Osteoblast (primary cell): Measurements from ENCODE around the gene LPCAT1. TPM values are rescaled to one million over a fixed set of nuclear protein-coding genes. Genes with fewer than 3 reads are reported as not detected.

ENCODE experiments used
- DNase-seq: peaks from one replicate; pipeline ENCODE4 v3.0.0; 2011; ENCODE audit warnings: low spot score, mixed read lengths; ENCODE audit not compliant: insufficient read length; ENCODE audit errors: missing footprints
- H2AFZ ChIP-seq: 2 replicates; pipeline ENCODE4 v1.6.0; 2011; ENCODE audit warnings: mild to moderate bottlenecking, low read length
- H3K27ac ChIP-seq: 2 replicates; pipeline ENCODE4 v1.5.1; 2011; ENCODE audit warnings: mild to moderate bottlenecking, low read depth, low read length, moderate library complexity
- H3K27me3 ChIP-seq: 2 replicates; pipeline ENCODE4 v1.6.0; 2012; ENCODE audit warnings: mild to moderate bottlenecking, control low read depth, inconsistent platforms, low read length, moderate library complexity; ENCODE audit not compliant: insufficient read depth
- H3K36me3 ChIP-seq: 2 replicates; pipeline ENCODE4 v1.5.1; 2011; ENCODE audit warnings: mild to moderate bottlenecking, low read length, control low read depth, moderate library complexity; ENCODE audit not compliant: insufficient read depth
- H3K4me1 ChIP-seq: 2 replicates; pipeline ENCODE4 v1.5.1; 2011; ENCODE audit warnings: mild to moderate bottlenecking, low read length, control low read depth, moderate library complexity; ENCODE audit not compliant: insufficient read depth
- H3K4me2 ChIP-seq: 2 replicates; pipeline ENCODE4 v1.6.0; 2011; ENCODE audit warnings: mild to moderate bottlenecking, low read length; ENCODE audit not compliant: insufficient read depth
- H3K4me3 ChIP-seq: fragments of 200-600 bp; sonication (generic); 3 replicates; pipeline ENCODE4 v1.5.1; 2012; ENCODE audit warnings: mild to moderate bottlenecking, low read length, inconsistent platforms; ENCODE audit not compliant: insufficient read depth
- H3K79me2 ChIP-seq: 2 replicates; pipeline ENCODE4 v1.6.0; 2012; ENCODE audit warnings: mild to moderate bottlenecking, low read length, control low read depth, inconsistent platforms; ENCODE audit not compliant: insufficient read depth
- H3K9me3 ChIP-seq: 2 replicates; pipeline ENCODE4 v1.5.1; 2011; ENCODE audit warnings: low read depth, low read length, control low read depth
- H4K20me1 ChIP-seq: 2 replicates; pipeline ENCODE4 v1.6.0; 2012; ENCODE audit warnings: mild to moderate bottlenecking, low read length, control low read depth; ENCODE audit not compliant: insufficient read depth
- CTCF ChIP-seq: IDR thresholded peaks from 2 replicates; pipeline ENCODE4 v1.5.1; 2011; ENCODE audit warnings: mild to moderate bottlenecking, low read depth, low read length, moderate library complexity; ENCODE audit errors: extremely low read depth
- small RNA-seq: library from RNA; depleted of rRNA; stranded (forward); fragments of <200 nt; gene quantifications from one replicate; pipeline ENCODE3, GENCODE V24; 2012
- total RNA-seq: library from RNA; depleted of rRNA; stranded (reverse); fragments of >200 nt; gene quantifications from 2 replicates; pipeline ENCODE4 v1.2.3, GENCODE V29; 2012

LPCAT1 gene
- total RNA-seq, 1 donor: 11.6 TPM

- Histone ChIP-seq H2AFZ (no peak overlapping the region), H3K9me3 (no peaks in the 10 kb centered on the region)
These were observed 110.5 kb downstream of the LPCAT1 start for GRCh38 chr5:1413211-1413610.

DNA sequence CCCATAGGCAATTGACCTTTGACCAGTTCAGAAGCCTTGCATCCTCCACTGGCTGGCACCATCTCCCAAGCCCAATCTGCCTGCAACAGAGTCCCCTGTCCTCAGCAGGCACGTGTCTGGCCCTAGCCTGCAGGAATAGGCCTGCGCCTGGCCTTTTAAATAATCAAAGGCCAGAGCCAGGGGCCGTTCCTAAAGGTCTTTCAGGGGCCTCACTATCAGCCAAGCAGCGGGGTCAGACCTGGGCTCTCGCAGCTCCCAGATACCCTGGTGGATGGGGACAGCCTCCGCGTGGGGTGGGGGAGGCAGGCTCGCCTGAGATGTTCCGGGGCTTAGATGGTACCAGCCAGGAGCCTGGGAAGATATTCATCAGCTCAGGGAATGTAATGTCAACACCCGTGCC lies 111.1 kb downstream of the LPCAT1 start:
- Histone ChIP-seq H3K36me3 (no peaks in the 10 kb centered on the region), H2AFZ (no peak overlapping the region), H3K27ac (no peak overlapping the region), H3K9me3 (no peaks in the 10 kb centered on the region), H3K4me1 (no peaks in the 10 kb centered on the region), H4K20me1 (no peaks in the 10 kb centered on the region), H3K4me2 (no peak overlapping the region), H3K4me3 (no peak overlapping the region), H3K27me3 (peaks cover 2% of the 10 kb centered on the region), H3K79me2 (no peaks in the 10 kb centered on the region)
- DNase-seq: no peak
- no peak for TF ChIP-seq CTCF

More at GRCh38 chr5:1413211-1413610, 110.5 kb downstream of the LPCAT1 start:
- Histone ChIP-seq H3K4me2 (no peak overlapping the region), H4K20me1 (no peaks in the 10 kb centered on the region), H3K4me3 (no peak overlapping the region), H3K36me3 (no peaks in the 10 kb centered on the region), H3K27me3 (no peaks in the 10 kb centered on the region), H3K27ac (no peak overlapping the region), H3K4me1 (no peaks in the 10 kb centered on the region), H3K79me2 (no peaks in the 10 kb centered on the region)
- no peak for DNase-seq
- no peak for TF ChIP-seq CTCF

- Histone ChIP-seq H3K27ac (no peak overlapping the region), H3K79me2 (no peaks in the 10 kb centered on the region), H3K4me3 (no peak overlapping the region), H3K4me2 (no peak overlapping the region), H2AFZ (no peak overlapping the region), H4K20me1 (no peaks in the 10 kb centered on the region), H3K36me3 (no peaks in the 10 kb centered on the region), H3K27me3 (peaks cover 3% of the 10 kb centered on the region), H3K9me3 (no peaks in the 10 kb centered on the region), H3K4me1 (no peaks in the 10 kb centered on the region)
- no peak for TF ChIP-seq CTCF
- DNase-seq: no peak
These were observed 111.6 kb downstream of the LPCAT1 start for GRCh38 chr5:1412163-1412562.

Small RNAs within 50 kb of the gene (small RNA-seq; reads per million reads assigned to genes)
- not detected for gene MIR6075

Other genes with a start within 250 kb of the LPCAT1 start
- not detected in 2 replicates for gene TERT, start 228.9 kb downstream of the LPCAT1 start, total RNA-seq
- gene CLPTM1L, start 178.9 kb downstream of the LPCAT1 start, total RNA-seq: 134 and 139 TPM in 2 replicates
- not detected in 2 replicates for gene SLC6A3, start 78.5 kb downstream of the LPCAT1 start, total RNA-seq